HG02884 (cell line): ENCODE data around the gene PDE6B.

Experiments
- ATAC-seq: cut with Tn5 transposase; IDR thresholded peaks from one replicate; pipeline ENCODE4 v1.9.1; 2021; ENCODE audit warnings: mild to moderate bottlenecking, moderate library complexity; ENCODE audit not compliant: unreplicated experiment

Gene PDE6B

GRCh38 chr4:655464-656151 is 30.2 kb downstream of the PDE6B start:
- no peak for ATAC-seq

DNA sequence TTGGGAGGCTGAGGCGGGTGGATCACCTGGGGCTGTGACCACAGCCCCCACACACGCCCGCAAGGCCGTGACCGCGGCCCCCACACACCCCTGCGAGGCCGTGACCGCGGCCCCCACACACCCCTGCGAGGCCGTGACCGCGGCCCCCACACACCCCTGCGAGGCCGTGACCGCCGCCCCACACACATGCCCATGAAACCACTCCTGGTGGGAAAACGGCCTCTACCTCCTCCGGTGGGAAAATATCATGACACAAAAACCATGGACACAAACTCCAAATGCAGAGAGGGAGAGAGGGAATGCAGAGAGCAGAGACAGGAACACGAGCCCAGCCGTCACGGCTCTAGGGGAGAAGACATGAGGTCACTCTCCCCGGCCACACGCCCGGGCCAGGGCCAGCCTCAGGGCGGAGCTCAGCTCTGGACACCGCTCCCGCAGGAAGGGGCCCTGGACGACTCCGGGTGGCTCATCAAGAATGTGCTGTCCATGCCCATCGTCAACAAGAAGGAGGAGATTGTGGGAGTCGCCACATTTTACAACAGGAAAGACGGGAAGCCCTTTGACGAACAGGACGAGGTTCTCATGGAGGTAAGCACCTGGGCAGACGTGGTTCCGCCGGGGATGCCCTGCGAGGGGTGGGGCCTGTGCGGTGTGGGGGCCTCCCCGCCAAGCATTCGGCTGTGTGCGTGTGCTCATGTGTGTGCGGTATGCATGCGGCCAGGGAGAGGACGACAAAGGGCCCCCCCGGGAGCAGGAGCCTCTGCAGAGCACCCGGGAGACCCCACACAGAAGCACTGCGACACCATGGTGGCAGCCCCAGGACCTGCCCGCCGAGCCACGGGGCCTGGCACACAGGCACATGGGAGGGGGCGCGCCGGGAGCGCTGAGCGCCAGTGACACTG is 31.3 kb downstream of the PDE6B start:
- no peak for ATAC-seq

- ATAC-seq = no peak
Observed at GRCh38 chr4:657338-657833, 32.0 kb downstream of the PDE6B start.

GRCh38 chr4:657834-658667 is 32.7 kb downstream of the PDE6B start:
- ATAC-seq = no peak

DNA sequence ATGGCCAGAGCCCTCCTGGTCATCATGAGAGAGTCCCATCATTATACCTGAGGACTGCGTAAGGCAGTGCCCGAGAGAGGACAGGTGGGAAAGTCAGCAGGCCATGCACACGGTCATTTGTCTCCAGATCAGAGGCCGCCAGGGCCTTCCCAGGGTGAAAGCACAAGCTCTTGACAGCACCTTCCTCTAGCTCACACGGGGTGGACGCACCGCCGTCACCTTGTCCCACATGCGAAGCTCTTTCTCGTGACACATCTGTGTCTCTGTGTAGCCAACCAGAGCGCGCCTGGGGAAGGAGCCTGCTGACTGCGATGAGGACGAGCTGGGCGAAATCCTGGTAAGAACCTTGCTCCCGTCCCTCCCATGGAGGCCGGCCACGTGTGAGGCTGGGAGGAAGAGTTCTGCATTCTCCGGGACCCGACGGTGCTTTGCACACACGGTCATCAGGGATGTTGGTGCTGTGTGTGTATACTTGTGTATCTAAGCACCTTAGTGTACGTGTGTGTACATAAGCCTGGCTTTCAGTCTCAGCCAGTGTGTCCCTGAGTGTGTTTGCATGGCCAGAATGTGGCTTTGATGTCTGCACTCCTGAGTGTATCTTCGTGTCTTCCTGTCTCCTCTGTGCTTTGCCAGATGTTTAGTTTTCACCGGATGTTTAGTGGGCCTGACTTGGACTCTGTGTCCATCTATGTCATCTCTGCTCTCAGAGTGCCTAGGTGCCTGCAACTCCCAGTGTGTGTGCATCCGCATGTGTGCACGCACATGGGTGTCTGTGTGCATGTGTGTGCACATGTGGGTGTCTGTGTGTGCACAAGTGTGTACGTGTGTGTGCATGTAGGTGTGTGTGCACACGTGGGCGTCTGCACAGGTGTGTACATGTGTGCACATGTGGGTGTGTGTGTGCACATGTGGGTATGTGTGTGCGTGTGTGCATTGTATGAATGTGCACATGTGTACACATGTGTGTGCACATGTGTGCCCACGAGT is 33.6 kb downstream of the PDE6B start:
- ATAC-seq = no peak

DNA sequence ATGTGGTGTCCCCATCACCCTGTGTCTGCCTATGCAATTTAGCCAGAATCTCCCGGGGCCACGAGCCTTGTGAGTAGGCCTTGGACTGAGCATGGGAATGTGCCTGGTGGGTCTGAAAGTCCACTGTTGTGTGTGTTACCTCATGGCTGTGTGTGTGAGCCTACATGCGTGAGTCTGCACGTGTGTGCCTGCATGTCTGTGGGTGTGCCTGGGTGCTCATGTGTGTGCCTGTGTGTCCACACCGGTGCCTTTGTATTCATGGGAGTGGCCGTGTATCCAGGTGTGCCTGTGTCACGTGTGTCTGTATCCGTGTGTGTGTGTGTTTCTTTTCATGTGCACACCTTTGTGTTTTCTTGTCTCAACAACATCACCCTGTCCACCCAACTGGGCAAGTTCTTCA is 34.5 kb downstream of the PDE6B start:
- ATAC-seq = no peak

GRCh38 chr4:660401-660800 is 35.0 kb downstream of the PDE6B start:
- no peak for ATAC-seq

DNA sequence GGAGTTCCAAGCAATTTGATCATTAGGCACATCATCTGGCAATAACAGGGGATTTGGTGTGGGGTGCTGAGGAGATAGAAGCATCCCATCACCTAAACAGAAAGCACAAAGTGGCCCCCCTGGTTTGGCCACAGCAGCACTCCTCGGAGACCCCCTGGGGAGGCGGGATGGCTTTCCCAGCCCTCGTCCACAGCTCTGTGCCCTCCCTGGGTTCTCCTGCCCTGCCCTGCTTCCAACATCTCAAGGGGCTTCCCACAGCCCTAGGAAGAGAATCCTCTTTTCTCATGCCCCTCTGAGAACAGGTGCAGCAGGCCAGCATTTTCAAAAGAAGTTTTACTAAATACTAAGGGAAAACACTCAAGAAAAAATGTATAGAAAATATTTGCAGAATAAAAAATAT is 35.9 kb downstream of the PDE6B start:
- ATAC-seq = no peak

GRCh38 chr4:661881-662761 is 36.7 kb downstream of the PDE6B start:
- no peak for ATAC-seq

DNA sequence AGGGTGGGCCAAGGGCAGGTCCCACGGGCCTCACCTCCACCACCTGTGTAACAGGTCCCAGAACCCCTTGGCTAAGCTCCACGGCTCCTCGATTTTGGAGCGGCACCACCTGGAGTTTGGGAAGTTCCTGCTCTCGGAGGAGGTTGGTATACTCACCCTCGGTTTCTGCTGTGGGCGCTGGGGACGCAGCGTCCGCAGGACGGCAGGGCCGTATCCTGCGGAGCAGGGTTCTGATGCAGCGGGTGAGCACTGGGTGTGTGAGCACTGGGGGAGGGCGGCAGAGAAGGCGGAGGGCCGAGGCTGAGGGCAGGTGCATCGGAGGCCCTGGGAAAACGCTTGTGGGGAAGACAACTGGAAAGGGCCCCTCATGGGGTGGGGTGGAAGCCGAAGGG is 37.7 kb downstream of the PDE6B start:
- no peak for ATAC-seq

DNA sequence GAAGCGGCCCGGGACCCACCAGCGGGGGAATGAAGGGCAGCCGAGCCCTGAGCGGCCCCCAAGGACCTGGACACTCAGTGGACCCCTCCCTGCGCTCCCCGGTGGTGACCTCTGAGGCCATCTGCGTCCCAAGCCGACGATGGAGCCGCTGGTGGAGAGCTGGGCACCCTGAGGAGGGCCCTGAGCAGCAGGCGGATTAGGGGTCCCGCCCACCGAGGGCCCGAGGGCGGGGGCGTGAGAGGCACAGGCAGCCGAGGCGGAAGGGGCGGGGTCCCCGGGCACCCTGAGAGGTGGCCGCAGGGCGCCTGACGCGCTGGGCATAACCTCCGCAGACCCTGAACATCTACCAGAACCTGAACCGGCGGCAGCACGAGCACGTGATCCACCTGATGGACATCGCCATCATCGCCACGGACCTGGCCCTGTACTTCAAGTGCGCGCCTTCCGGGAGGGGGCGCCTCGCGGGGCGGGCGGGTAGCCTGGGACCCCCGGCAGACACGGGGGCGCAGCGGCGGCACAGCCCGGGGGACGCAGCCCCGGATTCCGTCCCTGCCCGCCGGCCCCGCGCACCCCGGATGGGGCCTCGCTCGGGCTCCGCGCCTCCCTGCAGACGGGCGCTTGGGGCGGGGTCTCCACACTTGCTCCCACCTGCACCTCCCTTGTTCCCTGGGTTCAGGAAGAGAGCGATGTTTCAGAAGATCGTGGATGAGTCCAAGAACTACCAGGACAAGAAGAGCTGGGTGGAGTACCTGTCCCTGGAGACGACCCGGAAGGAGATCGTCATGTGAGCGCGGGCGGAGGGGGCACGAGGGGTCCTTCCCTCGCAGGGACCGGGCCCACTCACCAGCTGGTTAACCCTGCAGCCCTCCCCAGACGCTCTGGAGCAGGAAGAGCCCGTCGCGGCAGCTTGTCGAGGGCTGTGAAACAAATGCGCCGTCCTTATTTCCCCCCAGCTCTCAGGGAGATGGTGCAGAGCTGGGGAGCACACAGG is 38.4 kb downstream of the PDE6B start:
- ATAC-seq = no peak

DNA sequence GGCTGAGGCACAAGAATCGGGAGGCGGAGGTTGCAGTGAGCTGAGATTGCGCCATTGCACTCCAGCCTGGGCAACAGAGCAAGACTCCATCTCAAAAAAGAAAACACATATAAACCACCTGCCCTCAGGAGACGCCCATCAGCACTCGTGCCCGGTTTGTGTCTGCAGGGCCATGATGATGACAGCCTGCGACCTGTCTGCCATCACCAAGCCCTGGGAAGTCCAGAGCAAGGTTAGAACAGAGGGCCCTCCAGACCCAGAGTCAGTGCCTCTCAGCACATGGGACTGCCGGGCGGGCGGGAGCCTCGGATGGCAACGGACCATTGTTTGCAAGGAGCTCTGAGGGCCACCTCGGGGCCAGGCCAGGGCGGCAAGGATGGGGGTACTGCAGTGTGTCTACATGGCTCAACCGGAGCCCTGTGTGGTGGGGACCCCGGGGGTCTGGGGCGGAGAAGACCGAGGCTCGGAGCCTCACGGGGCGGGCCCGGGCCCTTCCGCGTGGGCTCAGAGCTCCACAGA is 39.4 kb downstream of the PDE6B start:
- no peak for ATAC-seq

DNA sequence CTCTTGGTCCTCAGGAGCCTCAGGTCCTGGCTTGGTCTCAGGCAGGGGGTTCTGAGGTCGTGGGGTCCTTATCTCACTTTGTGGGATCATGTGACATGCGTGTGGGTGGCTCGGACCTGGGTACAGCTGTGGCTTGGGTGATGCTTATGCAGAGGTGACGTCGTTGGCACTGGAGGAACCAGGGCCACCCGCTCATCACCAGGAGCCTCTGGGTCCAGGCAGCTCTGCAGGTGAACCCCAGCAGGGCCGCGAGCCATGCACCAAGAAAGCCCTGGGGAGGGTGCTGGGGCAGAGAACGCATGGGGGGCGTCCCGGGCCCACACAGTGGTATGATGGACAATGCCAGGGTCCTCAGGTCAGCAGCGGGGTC is 40.0 kb downstream of the PDE6B start:
- ATAC-seq = no peak

DNA sequence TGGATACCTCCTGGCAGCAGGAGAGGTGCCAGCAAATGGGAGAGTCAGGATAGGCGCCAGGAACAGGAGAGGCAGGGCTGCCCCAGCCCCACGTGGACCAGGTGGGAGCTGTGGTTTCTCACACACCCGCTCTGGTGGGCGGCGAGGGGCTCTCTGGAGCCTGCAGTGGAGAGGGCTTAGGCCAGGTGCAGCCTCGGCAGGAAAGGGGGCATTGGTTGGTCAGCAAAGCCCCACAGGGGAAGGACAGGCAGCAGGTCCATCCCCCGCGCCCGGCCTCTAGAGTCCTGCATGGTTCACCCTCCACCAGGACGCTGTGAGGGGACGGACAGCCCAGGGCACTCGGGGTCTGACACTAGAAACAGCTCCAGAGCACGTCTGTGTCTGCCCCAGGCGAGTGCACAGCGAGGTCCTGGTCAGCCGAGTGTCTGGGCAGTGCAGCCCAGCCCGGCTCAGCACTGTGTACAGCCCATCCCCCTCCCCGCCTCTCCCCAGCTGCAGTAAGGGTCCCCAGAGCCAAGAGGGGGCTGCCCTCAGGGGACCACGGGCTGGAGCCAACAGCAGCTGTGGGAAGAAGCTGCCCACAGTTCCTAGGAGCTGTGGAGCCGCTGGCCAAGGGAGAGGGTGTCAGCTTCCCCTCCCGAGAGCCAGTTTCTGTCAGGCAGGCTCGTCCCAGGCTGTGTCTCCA is 40.5 kb downstream of the PDE6B start:
- ATAC-seq = no peak

DNA sequence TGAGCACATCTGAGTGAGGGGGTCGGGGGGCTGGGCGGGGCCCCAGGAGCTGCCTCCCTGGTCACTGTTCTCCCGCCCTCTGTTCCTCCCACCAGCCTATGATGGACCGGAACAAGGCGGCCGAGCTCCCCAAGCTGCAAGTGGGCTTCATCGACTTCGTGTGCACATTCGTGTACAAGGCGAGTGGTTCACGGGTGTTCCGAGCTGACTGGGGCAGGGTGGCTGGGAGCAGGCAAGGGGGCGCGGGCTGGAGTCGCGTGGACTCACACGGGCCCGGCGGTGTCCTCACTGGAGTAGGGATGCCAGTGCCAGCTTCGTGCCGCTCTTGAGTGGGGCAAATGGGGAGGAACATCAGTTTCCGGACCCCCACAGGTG is 41.0 kb downstream of the PDE6B start:
- ATAC-seq = no peak

DNA sequence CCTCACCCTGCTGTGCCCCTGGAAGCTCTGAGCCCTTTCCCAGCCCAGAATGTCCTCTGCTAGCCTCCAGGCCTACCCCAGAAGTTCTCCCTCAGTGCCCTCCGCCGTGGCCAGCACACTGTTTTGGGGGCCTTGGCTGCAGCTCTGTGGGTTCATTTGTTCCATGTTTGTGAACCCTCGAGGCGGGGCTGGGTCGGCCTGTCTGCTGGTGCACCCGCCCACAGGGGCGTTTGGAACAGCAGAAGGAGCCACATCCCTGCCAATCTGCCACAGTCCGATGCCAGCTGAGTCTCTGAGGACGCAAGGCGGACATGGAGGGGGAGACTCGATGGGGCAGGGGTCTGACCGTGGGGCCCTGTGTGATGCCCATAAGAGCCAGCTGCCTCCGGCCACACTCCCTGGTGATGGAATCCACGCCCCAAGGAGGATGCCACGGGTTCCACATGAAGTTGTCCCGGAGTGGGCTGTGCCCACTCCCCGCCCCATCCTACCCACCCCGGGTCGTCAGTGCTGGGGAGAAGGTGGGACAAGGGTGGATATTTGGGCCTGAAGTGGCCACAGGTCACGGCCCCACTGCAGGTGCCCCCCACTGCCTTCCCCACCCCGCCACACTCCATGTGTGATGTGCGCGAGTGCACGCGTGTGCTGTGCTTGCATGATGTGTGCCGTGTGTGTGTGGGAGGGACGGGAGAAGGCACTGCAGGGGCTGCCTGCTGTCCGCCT is 41.6 kb downstream of the PDE6B start:
- ATAC-seq = no peak

GRCh38 chr4:667545-667925 is 42.2 kb downstream of the PDE6B start:
- ATAC-seq = no peak
